Left kidney (tissue), 2 donors: ENCODE measurements around the gene MCM5. TPM values are rescaled to one million over a fixed set of nuclear protein-coding genes. Genes with fewer than 3 reads are reported as not detected.
A peak's percentile ranks its signal among the peaks of the same experiment; 100 is the strongest.

Experiments
- DNase-seq: peaks from one replicate; pipeline ENCODE4 v3.0.0-alpha.2; 2013
- polyA plus RNA-seq: library from polyadenylated mRNA; unstranded; fragments of 120-200 nt; gene quantifications from one replicate; pipeline ENCODE4 v1.2.1, GENCODE V29; 2013; ENCODE audit not compliant: insufficient read length

Gene MCM5
- polyA plus RNA-seq, 1 donor: 72.4 TPM

DNA sequence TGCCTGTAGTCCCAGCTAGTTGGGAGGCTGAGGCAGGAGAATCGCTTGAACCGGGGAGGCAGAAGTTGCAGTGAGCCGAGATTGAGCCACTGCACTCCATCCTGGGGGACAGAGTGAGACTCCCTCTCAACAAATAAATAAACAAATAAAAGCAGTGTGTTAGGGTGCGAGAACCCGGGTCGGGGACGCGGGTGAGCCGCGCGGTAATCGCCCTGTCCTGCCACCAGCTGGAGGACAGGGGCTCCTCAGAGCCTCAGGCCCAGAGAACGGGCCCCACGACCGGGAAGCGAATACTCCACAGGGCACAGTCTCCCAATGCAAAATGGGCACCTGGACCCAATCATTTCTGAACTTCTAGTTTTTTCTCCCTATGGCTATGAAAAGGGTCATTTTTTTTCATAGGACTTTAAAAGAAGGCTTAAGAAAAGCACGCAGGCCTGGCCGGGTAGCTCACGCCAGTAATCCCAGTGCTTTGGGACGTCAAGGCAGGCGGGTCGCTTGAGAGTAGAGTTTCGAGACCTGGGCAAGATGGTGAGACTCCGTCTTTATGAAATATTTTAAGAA, 744 bp upstream of the MCM5 start:
- DNase-seq: no peak

DNA sequence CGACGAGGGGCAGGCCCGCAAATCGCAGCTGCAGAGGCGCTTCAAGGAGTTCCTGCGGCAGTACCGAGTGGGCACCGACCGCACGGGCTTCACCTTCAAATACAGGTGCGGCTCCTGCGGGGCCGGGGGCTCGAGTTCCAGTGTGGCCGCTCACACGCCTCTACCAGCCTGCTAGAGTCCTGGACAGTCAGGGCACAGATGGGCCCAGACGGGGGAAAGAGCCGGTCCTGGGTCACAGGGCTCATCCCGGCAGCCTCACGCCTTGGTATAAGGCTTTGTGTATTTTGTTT, 506 bp downstream of the MCM5 start:
- no peak for DNase-seq

DNA sequence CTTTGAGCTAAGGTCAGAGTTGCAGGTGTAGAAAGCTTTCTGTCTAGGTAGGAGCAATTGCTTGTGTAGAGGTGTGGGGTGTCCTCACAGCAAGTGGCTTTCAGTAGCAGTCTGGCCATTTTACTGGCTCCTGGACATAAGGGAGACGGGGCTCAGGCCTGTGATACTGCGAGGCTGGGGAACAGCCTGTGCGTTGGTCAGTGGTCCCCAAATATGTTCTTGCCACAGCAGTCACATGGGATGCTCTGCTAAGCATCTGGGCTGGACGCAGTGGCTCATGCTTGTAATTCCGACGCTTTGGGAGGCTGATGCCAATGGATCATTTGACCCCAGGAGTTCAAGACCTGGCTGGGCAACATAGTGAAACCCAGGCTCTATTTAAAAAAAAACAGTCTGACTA, 1.9 kb downstream of the MCM5 start:
- DNase-seq: no peak

DNA sequence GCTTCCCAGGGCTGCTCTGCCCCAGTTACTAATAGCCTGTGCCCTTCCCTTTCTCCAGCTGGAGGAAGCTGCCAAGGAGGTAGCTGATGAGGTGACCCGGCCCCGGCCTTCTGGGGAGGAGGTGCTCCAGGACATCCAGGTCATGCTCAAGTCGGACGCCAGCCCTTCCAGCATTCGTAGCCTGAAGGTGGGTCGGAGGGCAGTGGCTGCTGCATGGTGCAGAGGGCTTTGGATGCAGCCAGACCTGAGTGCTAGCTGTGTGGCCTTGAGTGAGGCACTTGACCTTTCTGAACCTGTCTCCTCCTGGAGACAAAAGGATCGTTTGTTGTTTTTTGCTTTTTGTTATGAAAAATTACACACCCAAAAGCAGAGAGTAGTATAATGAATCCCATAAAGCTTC, 3.4 kb downstream of the MCM5 start:
- no peak for DNase-seq

DNA sequence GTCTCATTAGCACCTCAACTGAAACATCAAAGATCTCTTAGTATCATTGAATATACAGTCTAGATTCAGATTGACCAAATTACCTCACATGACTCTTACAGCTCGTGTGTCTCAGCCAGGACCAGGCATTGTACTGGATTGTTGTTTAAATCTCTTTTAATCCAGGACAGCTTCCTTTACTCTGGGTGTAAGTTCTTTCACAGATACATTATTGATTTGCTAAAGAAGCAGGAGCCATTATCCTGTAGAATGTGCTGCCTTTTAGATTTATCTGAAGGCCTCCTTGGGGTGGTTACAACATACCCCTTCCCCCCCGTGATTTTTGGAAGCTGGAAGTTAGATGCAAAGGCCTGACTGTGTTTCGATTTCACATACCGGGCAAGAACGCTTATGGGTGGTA, 4.2 kb downstream of the MCM5 start:
- DNase-seq: no peak

DNA sequence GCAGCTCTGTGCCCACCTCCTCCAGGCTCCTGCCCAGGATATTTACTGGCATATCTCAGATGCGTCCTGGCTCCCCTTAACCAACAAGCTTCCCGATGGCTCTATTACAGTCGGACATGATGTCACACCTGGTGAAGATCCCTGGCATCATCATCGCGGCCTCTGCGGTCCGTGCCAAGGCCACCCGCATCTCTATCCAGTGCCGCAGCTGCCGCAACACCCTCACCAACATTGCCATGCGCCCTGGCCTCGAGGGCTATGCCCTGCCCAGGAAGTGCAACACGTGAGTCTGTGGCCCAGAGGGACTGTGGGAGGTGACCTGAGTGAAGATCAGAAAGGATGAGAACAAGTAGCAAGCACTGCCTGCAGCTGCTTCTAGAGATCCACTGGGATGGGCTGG, 6.5 kb downstream of the MCM5 start:
- DNase-seq: no peak

DNA sequence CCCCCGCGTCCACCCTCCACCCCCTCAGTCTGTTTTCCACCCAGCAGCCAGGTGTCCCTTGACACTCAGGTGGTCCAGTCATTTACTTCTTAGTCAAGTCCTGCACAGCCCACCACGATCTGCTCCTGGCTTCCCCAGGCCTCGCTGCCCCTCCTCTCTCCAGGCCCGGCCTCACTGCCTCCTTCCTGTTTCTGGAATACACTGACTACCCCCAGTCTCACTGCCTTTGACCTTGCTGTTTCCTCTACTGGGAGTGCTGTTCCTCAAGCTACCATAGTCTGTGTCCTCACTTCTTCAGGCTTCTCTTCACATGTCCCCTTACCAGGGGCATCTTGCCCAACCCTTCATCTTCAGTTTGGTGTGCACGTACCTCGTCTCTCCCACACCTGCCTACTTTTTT, 7.4 kb downstream of the MCM5 start:
- DNase-seq: no peak

DNA sequence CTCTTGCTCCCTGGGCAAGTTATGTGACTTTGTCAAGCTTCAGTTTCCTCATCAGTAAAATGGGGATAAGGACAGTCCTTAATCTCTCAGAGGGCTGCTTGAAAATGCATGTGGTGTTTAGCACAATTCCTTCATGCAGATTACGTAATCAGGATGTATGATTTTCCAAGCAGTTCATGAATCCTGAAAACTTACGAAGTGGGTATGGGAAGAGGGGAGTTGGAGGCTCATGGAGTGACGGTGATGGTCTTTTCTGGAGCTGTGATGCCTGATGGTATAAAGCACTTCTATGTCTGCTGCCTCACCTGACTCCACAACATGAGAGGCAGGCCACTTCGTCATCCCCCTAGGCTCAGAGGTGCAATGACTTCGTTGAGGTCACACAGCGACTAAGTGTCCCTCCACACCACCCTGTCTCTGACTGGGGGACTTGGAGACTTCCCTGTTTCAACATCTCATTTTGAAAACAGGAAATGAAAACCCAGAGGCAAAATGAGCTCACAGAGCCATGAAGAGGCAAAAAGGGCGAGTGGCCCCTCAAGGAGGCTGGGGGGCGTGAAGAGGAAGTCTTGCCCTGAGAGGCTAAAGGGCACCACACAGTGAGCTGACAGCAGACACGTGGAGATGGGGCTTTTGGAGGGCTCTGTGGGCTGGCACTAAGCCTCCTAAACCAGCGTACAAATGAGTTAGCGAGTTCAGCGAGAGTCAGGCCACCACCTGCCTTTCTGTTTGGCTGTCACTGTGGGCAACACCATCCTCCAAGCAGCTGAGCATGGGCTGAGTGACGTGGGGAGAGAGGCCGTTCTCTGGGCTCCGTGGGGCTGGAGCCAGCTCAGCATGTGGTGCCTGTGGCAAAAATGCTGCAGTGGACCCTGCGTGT, 10.1 kb downstream of the MCM5 start:
- no peak for DNase-seq

DNA sequence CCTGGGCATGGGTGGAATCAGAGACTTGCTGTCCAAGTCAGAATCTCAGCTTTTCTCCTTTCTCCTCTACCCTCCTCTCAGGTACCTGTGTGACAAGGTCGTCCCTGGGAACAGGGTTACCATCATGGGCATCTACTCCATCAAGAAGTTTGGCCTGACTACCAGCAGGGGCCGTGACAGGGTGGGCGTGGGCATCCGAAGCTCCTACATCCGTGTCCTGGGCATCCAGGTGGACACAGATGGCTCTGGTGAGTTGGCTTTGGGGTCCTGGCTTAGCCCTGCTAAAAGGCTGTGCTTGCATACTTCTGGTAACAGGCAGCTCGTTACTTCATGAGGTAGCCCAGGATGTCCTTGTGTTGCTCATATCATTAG, 10.7 kb downstream of the MCM5 start:
- no peak for DNase-seq

DNA sequence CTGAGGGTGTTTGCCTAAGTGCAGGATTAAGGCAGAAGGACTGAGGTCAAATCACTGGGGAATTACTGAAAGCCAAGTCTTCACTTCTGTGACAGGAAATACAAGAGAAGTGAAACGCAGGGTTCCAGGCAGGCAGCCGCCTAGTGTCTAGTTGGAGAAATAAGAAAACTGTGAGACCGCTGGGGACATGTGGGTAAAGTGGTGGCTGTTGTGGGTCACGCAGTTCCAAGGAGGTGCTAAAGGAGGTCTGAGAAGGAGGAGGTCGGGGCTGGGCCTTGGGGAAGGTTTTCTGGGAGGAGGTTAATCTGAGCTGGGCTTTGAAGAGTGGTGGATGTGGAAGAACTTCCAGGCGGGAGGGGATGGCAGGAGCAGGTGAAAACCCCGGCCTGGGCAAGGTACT, 11.2 kb downstream of the MCM5 start:
- DNase-seq: no peak

DNA sequence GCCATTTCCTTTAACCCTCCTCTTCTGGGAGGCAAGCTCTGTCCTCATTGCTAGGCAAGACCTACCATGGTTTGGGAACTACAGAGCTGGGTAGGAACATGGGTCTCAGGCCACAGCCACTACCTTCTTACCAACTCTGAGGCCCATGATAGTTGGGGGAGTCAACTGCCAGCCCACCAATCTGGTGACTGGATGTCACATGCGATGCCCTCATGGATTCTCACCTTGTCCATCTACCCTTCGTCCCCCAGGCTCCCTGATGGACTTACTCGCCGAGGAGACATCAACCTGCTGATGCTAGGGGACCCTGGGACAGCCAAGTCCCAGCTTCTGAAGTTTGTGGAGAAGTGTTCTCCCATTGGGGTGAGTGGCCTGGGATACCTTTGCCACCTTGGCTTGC, 13.7 kb downstream of the MCM5 start:
- no peak for DNase-seq

DNA sequence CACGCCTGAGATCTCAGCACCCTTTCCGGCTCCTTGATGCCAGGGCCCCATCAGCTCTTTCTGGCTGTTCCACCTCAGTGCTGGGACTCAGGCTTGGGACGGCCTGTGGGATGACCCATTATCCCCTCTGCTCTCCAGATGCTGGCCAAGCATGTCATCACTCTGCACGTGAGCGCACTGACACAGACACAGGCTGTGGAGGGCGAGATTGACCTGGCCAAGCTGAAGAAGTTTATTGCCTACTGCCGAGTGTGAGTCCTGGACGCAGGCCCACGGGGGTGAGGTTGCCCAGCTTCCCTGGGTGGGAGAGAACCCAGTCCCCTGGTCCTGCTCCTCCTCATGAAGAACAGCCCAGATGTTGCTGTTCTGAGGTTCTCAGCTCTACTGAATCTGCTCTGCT, 17.7 kb downstream of the MCM5 start:
- DNase-seq: no peak

DNA sequence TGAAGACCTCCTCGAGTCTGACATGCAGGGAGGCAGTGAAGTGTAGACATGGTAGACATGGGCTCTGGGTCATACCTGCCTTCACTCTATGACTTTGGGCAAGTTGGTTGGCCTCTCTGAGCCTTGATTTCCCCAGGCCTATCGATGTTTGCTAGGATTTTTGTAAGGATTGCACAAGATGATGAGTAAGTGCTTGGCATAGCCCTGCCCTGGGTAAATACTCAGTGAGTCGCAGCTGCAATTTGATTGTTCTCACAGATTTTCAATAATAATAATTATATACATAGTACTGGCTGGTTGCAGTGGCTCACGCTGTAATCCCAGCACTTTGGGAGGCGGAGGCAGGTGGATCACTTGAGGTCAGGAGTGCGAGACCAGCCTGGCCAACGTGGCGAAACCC, 18.1 kb downstream of the MCM5 start:
- no peak for DNase-seq

DNA sequence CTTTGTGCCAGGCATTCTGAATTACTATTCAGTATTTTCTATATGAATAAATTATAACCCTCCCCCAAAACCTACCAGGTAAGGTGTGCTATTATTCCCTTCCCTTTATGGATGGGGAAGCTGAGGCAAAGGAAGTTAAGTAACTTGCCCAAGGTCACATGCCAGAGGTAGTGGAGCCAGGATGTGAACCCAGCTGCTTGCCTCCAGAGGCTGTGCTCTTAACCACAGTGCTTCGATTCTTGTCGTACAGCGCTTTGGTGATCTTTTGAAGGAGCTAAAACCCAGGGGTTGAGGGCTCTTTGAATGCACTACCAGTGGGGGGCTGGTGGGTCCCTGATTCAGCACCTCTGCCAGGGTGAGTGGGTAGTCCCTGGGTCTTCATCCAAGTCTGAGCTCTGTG, 18.8 kb downstream of the MCM5 start:
- no peak for DNase-seq

DNA sequence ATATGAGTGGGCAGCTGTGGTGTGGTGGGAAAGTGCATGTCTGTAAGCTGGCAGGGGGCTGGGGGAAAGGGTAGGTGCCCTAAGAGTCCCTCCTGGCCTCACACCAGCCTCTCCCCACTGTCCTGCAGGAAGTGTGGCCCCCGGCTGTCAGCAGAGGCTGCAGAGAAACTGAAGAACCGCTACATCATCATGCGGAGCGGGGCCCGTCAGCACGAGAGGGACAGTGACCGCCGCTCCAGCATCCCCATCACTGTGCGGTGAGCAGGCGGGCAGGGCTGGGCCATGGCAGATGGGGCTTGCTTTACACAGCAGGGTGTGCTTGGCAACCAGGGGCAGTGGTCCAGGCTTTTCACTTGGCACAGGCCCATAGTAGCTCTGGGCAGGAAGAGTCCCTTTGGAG, 19.8 kb downstream of the MCM5 start:
- DNase-seq: no peak

DNA sequence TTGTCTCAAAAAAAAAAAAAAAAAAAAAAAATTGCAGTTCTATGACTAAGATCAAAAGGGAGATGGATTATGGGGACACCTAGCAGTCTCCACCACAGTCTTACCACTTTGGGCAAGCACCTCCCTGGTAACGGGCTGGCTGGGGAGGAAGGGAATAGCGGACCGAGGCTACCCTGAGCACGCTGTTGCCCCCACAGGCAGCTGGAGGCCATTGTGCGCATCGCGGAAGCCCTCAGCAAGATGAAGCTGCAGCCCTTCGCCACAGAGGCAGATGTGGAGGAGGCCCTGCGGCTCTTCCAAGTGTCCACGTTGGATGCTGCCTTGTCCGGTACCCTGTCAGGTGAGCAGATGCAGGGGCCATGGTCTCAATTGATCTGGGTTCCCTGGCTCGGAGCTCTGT, 21.2 kb downstream of the MCM5 start:
- no peak for DNase-seq

DNA sequence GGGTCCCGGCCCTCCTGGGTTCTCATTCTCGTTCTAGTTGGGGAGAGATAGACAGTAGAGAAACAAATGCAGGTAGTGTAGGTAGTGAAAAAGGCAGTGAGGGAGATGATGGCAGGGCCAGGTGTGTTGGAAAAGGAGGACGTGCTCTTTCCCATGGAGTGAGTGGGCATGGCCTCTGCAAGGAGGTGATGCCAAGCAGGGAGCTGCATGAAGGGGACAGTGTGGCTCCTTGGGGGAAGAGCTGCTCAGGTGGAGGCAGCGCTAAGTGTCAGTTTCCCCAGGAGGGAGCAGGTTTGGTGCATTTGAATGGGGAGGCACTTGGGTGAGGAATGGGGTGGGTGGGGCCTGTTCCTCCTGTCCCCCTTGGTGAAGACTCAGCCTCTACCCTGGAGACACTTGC, 22.2 kb downstream of the MCM5 start:
- no peak for DNase-seq

DNA sequence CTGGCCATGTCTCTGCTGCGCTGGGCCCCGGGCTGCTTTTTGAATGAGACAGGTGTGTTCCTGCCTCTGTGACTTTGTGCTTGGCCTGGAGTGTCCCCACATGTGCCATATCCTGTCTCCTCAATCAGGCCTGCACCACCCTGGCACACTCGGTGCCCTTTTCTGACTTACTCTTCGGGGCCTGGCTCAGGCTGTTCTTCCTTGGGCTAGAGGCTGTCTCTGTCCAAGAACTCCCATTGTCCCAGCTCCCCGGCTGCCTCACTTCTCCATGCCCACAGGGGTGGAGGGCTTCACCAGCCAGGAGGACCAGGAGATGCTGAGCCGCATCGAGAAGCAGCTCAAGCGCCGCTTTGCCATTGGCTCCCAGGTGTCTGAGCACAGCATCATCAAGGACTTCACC, 23.0 kb downstream of the MCM5 start:
- no peak for DNase-seq

DNA sequence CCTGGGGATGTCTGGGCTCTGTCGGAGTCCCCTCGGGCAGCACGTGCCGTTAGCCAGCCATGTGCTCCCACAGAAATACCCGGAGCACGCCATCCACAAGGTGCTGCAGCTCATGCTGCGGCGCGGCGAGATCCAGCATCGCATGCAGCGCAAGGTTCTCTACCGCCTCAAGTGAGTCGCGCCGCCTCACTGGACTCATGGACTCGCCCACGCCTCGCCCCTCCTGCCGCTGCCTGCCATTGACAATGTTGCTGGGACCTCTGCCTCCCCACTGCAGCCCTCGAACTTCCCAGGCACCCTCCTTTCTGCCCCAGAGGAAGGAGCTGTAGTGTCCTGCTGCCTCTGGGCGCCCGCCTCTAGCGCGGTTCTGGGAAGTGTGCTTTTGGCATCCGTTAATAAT, 24.1 kb downstream of the MCM5 start:
- DNase-seq: no peak

DNA sequence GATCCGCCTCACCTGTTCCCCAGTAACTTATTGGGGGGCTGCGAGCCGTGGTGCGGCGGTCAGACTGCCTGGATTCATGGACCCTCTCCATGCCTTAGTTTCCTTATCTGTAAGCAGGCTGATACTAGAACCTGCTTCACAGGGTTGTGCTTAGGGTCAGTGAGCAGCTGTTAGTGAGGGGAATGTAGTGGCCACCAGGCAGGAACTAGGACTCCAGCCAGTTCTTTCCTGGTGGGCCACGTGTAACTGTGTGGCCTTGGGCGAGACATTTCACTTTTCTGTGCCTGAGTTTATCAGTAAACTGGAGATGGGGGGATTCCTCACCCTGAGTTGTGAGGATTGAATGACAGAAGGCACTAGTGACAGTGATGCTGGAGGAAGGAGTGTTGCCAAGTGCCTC, 24.8 kb downstream of the MCM5 start:
- no peak for DNase-seq

DNA sequence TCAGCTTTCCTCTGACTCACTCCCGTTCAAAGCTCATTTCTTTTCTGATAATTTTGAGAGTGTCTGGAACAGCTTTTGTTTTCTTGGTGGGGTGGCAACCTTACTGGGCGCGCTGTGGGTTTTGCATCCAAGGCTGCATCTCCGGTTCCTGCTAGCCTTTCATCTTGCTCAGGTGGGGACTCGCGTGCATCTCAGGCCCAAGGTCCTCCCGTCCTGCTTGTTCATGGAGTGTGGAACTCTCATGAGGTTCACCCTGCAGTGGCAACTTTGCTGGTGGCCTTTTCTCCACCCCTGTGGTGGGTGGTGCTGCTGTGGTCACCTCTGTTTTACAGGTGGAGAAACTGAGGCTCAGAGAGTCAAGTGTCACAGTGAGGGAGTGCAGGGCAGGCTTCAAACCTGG, 25.6 kb downstream of the MCM5 start:
- no peak for DNase-seq

DNA sequence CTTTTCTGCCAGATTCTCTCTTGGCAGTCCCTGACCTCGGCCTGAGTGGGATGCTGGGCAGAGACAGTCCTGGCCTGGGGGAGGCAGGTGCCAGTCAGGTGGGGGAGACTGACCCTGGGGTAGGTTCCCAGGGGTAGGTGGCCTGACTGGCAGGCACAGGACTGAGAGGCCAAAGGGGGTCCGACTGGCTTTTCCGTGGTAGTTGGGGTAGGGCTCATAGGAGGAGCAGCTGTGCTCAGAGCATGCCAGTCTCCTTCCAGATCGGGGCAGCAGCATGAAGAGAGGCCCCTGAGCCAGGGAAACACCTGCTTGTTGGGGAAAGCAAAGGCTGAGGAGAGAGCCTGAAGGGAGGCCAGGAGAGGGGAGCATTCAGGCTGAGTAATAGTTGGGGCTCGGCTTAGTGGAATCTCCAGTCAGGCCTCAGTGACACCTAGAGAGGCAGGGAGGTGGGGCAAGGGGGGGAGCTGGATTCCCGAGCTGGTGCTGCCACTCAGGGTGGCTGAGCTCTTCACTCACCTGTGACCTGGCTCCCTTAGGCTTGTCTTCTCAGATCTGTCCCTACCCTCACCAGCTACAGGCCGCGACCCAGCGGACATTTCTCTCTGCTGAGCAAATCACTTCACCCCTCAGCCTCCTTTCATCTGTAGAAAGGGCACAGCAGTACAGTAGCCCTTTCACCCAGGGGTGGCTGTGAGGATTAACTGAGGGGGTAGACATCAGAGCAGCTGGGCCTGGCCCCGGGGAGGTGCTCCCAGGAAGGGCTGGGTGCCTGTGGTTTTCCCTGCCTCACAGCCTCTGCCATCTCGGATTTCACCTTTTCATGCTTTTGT, 26.2 kb downstream of the MCM5 start:
- peak; percentile 20 for DNase-seq

DNA sequence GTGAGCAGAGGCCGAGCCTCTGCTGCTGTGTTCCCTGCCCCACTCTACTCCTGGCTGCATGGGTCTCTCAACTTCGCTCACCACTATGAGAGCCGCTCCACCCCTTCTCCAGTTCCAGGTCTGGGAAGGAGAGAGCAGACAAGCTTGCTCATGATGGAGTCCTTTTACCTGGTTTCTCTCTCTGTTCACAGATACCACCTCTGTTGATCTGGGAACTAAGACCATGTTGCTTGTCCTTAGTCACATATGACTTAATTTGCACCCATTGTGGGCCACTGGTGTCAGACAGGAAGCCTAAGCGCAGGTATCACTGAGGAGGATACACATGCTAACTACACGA, 26.8 kb downstream of the MCM5 start:
- DNase-seq: no peak

DNA sequence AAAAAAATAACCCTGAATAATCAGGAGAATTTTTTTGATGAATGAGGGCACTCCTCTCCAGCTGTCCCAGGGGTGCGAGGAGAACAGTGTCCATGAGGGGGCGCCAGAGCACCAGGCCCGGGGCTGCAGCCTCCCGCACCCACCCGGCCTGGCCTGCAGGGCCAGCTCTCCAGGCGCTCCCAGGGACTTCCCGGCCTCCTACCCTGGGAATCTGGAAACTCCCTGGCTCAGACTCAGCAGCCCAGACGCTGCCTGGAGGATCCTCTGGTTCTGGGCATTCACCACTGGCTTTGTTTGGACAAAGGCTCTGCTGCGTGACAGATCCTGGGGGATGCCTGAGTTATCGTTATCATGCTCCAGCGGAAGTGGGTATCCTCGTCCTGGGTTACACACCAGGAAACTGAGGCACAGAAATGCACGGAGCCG, 31.0 kb downstream of the MCM5 start:
- DNase-seq: peak; percentile 74
